ENCODE measurements around the gene SUB1.

SUB1 gene

DNA sequence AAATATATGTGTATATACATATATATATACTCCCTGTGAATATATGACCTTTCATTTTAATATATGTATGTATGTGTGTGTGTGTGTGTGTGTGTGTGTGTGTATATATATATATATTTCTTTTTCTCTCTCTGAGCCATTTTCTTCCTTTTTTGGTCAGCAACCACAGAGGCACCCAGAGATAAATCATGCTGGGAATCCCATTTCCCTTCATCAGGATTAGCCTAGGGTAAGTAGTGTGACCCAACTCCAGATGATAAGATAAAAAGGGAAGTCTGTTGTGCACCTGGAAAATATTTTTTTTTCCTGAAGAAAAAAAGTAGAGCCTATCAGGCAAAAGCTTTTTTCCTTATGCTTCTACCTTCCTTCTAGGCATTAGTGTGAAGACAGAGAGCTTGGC is 25.4 kb upstream of the SUB1 start:
- H3K4ac ChIP-seq (ENCODE audit: low read depth, low read length), result no peak overlapping the region
- no peak overlapping the region for H4K8ac ChIP-seq (ENCODE audit: low read depth, low read length)
- no peak overlapping the region for H3K18ac ChIP-seq (ENCODE audit: low read length)
- H4K91ac ChIP-seq (ENCODE audit: low read depth, low read length), result no peak overlapping the region
- no peak overlapping the region for H3K9ac ChIP-seq (ENCODE audit: low read length)
- no peak overlapping the region for H3K4me2 ChIP-seq (ENCODE audit: low read length)
- no peak overlapping the region for H3K4me3 ChIP-seq (ENCODE audit: low read depth, low read length)
- H3K23ac ChIP-seq (ENCODE audit: low read length), result no peak overlapping the region
- H2BK12ac ChIP-seq (ENCODE audit: low read length), result no peak overlapping the region
- no peak overlapping the region for H2BK5ac ChIP-seq (ENCODE audit: low read depth, low read length, poor library complexity)
- no peaks in the 10 kb centered on the region for H3K9me3 ChIP-seq (ENCODE audit: insufficient read depth, low read depth, low read length)
- H3K27me3 ChIP-seq (ENCODE audit: insufficient read depth, low read length), result no peaks in the 10 kb centered on the region
- no peak overlapping the region for H3K27ac ChIP-seq (ENCODE audit: low read depth, low read length)
- H2AFZ ChIP-seq (ENCODE audit: insufficient read depth, low read length, poor library complexity), result no peak overlapping the region
- no peaks in the 10 kb centered on the region for H3K79me1 ChIP-seq (ENCODE audit: low read length)
- H3K36me3 ChIP-seq (ENCODE audit: control insufficient read depth in 1 of 2, insufficient read depth in 2 of 2, low read length in 2 of 2), result no peaks in the 10 kb centered on the region
- H3K4me1 ChIP-seq (ENCODE audit: control insufficient read depth in 1 of 2, insufficient read depth in 2 of 2, low read length in 2 of 2), result no peaks in the 10 kb centered on the region
- no peaks in the 10 kb centered on the region for H3K79me2 ChIP-seq (ENCODE audit: control insufficient read depth, insufficient read depth, low read length, poor library complexity)
- H4K12ac ChIP-seq (ENCODE audit: low read depth, low read length), result no peak overlapping the region
- no peak overlapping the region for H2AK5ac ChIP-seq (ENCODE audit: low read length)
- DNase-seq, result no peak
- H2BK120ac ChIP-seq (ENCODE audit: insufficient read depth, low read length, poor library complexity), result no peak overlapping the region
- H3K14ac ChIP-seq (ENCODE audit: low read length), result no peak overlapping the region

DNA sequence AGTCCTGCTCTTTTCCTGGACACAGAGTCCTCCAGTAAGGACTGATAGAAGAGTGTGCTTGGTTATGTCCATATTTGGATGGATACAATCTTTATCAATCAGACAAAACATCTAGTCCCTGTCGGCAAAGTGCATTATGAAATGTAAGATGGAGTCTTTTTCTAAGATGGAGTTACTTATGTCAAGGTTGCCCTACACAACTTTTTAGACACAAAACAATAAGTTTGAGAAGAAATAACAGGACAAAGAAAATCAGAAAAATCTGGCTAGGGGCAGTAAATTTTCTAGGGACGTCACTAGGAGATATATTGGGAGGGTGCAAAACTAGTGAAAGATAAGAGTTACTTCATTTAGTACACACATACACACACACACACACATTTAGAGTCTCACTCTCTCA is 23.3 kb upstream of the SUB1 start:
- H3K79me1 ChIP-seq (ENCODE audit: low read length), result no peaks in the 10 kb centered on the region
- no peak overlapping the region for H4K8ac ChIP-seq (ENCODE audit: low read depth, low read length)
- no peak overlapping the region for H2BK12ac ChIP-seq (ENCODE audit: low read length)
- H3K14ac ChIP-seq (ENCODE audit: low read length), result no peak overlapping the region
- H3K4me3 ChIP-seq (ENCODE audit: low read depth, low read length), result no peak overlapping the region
- H2AK5ac ChIP-seq (ENCODE audit: low read length), result no peak overlapping the region
- no peaks in the 10 kb centered on the region for H3K36me3 ChIP-seq (ENCODE audit: control insufficient read depth in 1 of 2, insufficient read depth in 2 of 2, low read length in 2 of 2)
- H3K4ac ChIP-seq (ENCODE audit: low read depth, low read length), result no peak overlapping the region
- H2AFZ ChIP-seq (ENCODE audit: insufficient read depth, low read length, poor library complexity), result no peak overlapping the region
- H3K4me1 ChIP-seq (ENCODE audit: control insufficient read depth in 1 of 2, insufficient read depth in 2 of 2, low read length in 2 of 2), result no peaks in the 10 kb centered on the region
- H3K79me2 ChIP-seq (ENCODE audit: control insufficient read depth, insufficient read depth, low read length, poor library complexity), result no peaks in the 10 kb centered on the region
- no peaks in the 10 kb centered on the region for H3K27me3 ChIP-seq (ENCODE audit: insufficient read depth, low read length)
- H3K9ac ChIP-seq (ENCODE audit: low read length), result no peak overlapping the region
- H3K9me3 ChIP-seq (ENCODE audit: insufficient read depth, low read depth, low read length), result no peaks in the 10 kb centered on the region
- no CpG with 5 or more reads among the region's 2 CpGs for WGBS (ENCODE audit: extremely low coverage, insufficient coverage, insufficient read length)
- H3K4me2 ChIP-seq (ENCODE audit: low read length), result no peak overlapping the region
- H4K91ac ChIP-seq (ENCODE audit: low read depth, low read length), result no peak overlapping the region
- no peak overlapping the region for H3K18ac ChIP-seq (ENCODE audit: low read length)
- DNase-seq, result no peak
- H2BK5ac ChIP-seq (ENCODE audit: low read depth, low read length, poor library complexity), result no peak overlapping the region
- H4K12ac ChIP-seq (ENCODE audit: low read depth, low read length), result no peak overlapping the region
- H2BK120ac ChIP-seq (ENCODE audit: insufficient read depth, low read length, poor library complexity), result no peak overlapping the region
- no peak overlapping the region for H3K23ac ChIP-seq (ENCODE audit: low read length)
- H3K27ac ChIP-seq (ENCODE audit: low read depth, low read length), result no peak overlapping the region

DNA sequence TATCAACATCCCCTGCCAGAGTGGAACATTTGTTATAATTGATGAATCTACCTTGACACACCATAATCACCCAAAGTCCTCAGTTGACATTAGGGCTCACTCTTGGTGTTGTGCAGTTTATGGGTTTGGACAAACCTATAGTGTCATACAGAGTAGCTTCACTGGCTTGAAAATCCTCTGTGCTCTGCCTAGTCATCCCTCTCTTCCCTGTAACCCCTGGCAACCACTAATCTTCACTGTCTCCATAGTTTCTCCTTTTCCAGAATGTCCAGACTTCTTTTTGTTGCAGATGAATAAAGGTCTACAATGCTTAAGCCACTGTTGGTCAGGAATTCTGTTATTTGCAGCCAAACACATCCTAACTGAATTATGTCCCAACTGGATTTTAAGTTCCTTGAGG is 22.5 kb upstream of the SUB1 start:
- H3K79me1 ChIP-seq (ENCODE audit: low read length), result no peaks in the 10 kb centered on the region
- H3K4ac ChIP-seq (ENCODE audit: low read depth, low read length), result no peak overlapping the region
- H3K27me3 ChIP-seq (ENCODE audit: insufficient read depth, low read length), result no peaks in the 10 kb centered on the region
- H3K9me3 ChIP-seq (ENCODE audit: insufficient read depth, low read depth, low read length), result no peaks in the 10 kb centered on the region
- no peak overlapping the region for H4K8ac ChIP-seq (ENCODE audit: low read depth, low read length)
- no peak overlapping the region for H3K4me2 ChIP-seq (ENCODE audit: low read length)
- H2AK5ac ChIP-seq (ENCODE audit: low read length), result no peak overlapping the region
- H2BK12ac ChIP-seq (ENCODE audit: low read length), result no peak overlapping the region
- no peak overlapping the region for H3K18ac ChIP-seq (ENCODE audit: low read length)
- no peak overlapping the region for H3K23ac ChIP-seq (ENCODE audit: low read length)
- H2AFZ ChIP-seq (ENCODE audit: insufficient read depth, low read length, poor library complexity), result no peak overlapping the region
- H3K9ac ChIP-seq (ENCODE audit: low read length), result no peak overlapping the region
- H3K36me3 ChIP-seq (ENCODE audit: control insufficient read depth in 1 of 2, insufficient read depth in 2 of 2, low read length in 2 of 2), result no peaks in the 10 kb centered on the region
- H3K27ac ChIP-seq (ENCODE audit: low read depth, low read length), result no peak overlapping the region
- H3K79me2 ChIP-seq (ENCODE audit: control insufficient read depth, insufficient read depth, low read length, poor library complexity), result no peaks in the 10 kb centered on the region
- no peaks in the 10 kb centered on the region for H3K4me1 ChIP-seq (ENCODE audit: control insufficient read depth in 1 of 2, insufficient read depth in 2 of 2, low read length in 2 of 2)
- no peak overlapping the region for H2BK5ac ChIP-seq (ENCODE audit: low read depth, low read length, poor library complexity)
- H2BK120ac ChIP-seq (ENCODE audit: insufficient read depth, low read length, poor library complexity), result no peak overlapping the region
- DNase-seq, result no peak
- H4K91ac ChIP-seq (ENCODE audit: low read depth, low read length), result no peak overlapping the region
- no peak overlapping the region for H3K14ac ChIP-seq (ENCODE audit: low read length)
- no peak overlapping the region for H3K4me3 ChIP-seq (ENCODE audit: low read depth, low read length)
- H4K12ac ChIP-seq (ENCODE audit: low read depth, low read length), result no peak overlapping the region

GRCh38 chr5:32563614-32564013 is 21.7 kb upstream of the SUB1 start:
- H3K4me1 ChIP-seq (ENCODE audit: control insufficient read depth in 1 of 2, insufficient read depth in 2 of 2, low read length in 2 of 2), result no peaks in the 10 kb centered on the region
- no peak overlapping the region for H2BK5ac ChIP-seq (ENCODE audit: low read depth, low read length, poor library complexity)
- no peaks in the 10 kb centered on the region for H3K79me1 ChIP-seq (ENCODE audit: low read length)
- no peaks in the 10 kb centered on the region for H3K27me3 ChIP-seq (ENCODE audit: insufficient read depth, low read length)
- no peak overlapping the region for H4K12ac ChIP-seq (ENCODE audit: low read depth, low read length)
- no peak overlapping the region for H3K18ac ChIP-seq (ENCODE audit: low read length)
- H3K23ac ChIP-seq (ENCODE audit: low read length), result no peak overlapping the region
- no peak overlapping the region for H4K91ac ChIP-seq (ENCODE audit: low read depth, low read length)
- no CpG with 5 or more reads among the region's 2 CpGs for WGBS (ENCODE audit: extremely low coverage, insufficient coverage, insufficient read length)
- no peak overlapping the region for H3K9ac ChIP-seq (ENCODE audit: low read length)
- H3K4me3 ChIP-seq (ENCODE audit: low read depth, low read length), result no peak overlapping the region
- DNase-seq, result no peak
- no peak overlapping the region for H3K4ac ChIP-seq (ENCODE audit: low read depth, low read length)
- no peak overlapping the region for H3K4me2 ChIP-seq (ENCODE audit: low read length)
- H2BK12ac ChIP-seq (ENCODE audit: low read length), result no peak overlapping the region
- no peaks in the 10 kb centered on the region for H3K9me3 ChIP-seq (ENCODE audit: insufficient read depth, low read depth, low read length)
- H3K36me3 ChIP-seq (ENCODE audit: control insufficient read depth in 1 of 2, insufficient read depth in 2 of 2, low read length in 2 of 2), result no peaks in the 10 kb centered on the region
- H4K8ac ChIP-seq (ENCODE audit: low read depth, low read length), result no peak overlapping the region
- H2AFZ ChIP-seq (ENCODE audit: insufficient read depth, low read length, poor library complexity), result no peak overlapping the region
- H3K27ac ChIP-seq (ENCODE audit: low read depth, low read length), result no peak overlapping the region
- no peaks in the 10 kb centered on the region for H3K79me2 ChIP-seq (ENCODE audit: control insufficient read depth, insufficient read depth, low read length, poor library complexity)
- H2AK5ac ChIP-seq (ENCODE audit: low read length), result no peak overlapping the region
- H3K14ac ChIP-seq (ENCODE audit: low read length), result no peak overlapping the region
- H2BK120ac ChIP-seq (ENCODE audit: insufficient read depth, low read length, poor library complexity), result no peak overlapping the region

- no peak overlapping the region for H3K23ac ChIP-seq (ENCODE audit: low read length)
- no peaks in the 10 kb centered on the region for H3K79me2 ChIP-seq (ENCODE audit: control insufficient read depth, insufficient read depth, low read length, poor library complexity)
- no CpG with 5 or more reads among the region's 1 CpG for WGBS (ENCODE audit: extremely low coverage, insufficient coverage, insufficient read length)
Measured at GRCh38 chr5:32565145-32565544, 20.2 kb upstream of the SUB1 start.

More at GRCh38 chr5:32565145-32565544, 20.2 kb upstream of the SUB1 start:
- Histone ChIP-seq H3K4me3 (ENCODE audit: low read depth, low read length) (no peak overlapping the region), H2BK12ac (ENCODE audit: low read length) (no peak overlapping the region), H3K27ac (ENCODE audit: low read depth, low read length) (no peak overlapping the region), H3K36me3 (ENCODE audit: control insufficient read depth in 1 of 2, insufficient read depth in 2 of 2, low read length in 2 of 2) (no peaks in the 10 kb centered on the region), H3K27me3 (ENCODE audit: insufficient read depth, low read length) (no peaks in the 10 kb centered on the region), H3K14ac (ENCODE audit: low read length) (no peak overlapping the region), H2BK5ac (ENCODE audit: low read depth, low read length, poor library complexity) (no peak overlapping the region), H4K12ac (ENCODE audit: low read depth, low read length) (no peak overlapping the region), H2AFZ (ENCODE audit: insufficient read depth, low read length, poor library complexity) (no peak overlapping the region), H3K79me1 (ENCODE audit: low read length) (no peaks in the 10 kb centered on the region), H4K8ac (ENCODE audit: low read depth, low read length) (no peak overlapping the region), H4K91ac (ENCODE audit: low read depth, low read length) (no peak overlapping the region), H3K9me3 (ENCODE audit: insufficient read depth, low read depth, low read length) (no peaks in the 10 kb centered on the region), H2BK120ac (ENCODE audit: insufficient read depth, low read length, poor library complexity) (no peak overlapping the region), H3K4ac (ENCODE audit: low read depth, low read length) (no peak overlapping the region), H3K9ac (ENCODE audit: low read length) (no peak overlapping the region), H3K4me2 (ENCODE audit: low read length) (no peak overlapping the region), H3K18ac (ENCODE audit: low read length) (no peak overlapping the region), H3K4me1 (ENCODE audit: control insufficient read depth in 1 of 2, insufficient read depth in 2 of 2, low read length in 2 of 2) (no peaks in the 10 kb centered on the region), H2AK5ac (ENCODE audit: low read length) (no peak overlapping the region)
- no peak for DNase-seq

Measured in trophoblast cell (in vitro differentiated cells and primary cell).